ENCODE measurements around the gene RPH3AL.

- no peak for TF ChIP-seq ZFP30 (CRISPR knock-in tag; IDR thresholded peaks at IDR 0.05)
- no peak for TF ChIP-seq PATZ1 (CRISPR knock-in tag; IDR thresholded peaks at IDR 0.05; ENCODE audit: borderline replicate concordance)
- TF ChIP-seq RARB (CRISPR knock-in tag; IDR thresholded peaks at IDR 0.05), result no peak
- no peak for TF ChIP-seq BACH2 (CRISPR knock-in tag; IDR thresholded peaks at IDR 0.05; ENCODE audit: borderline replicate concordance)
- TF ChIP-seq CREB5 (CRISPR knock-in tag; IDR thresholded peaks at IDR 0.05; ENCODE audit: low read depth), result no peak
- TF ChIP-seq ZFP3 (CRISPR knock-in tag; IDR thresholded peaks at IDR 0.05), result no peak
- no peak for TF ChIP-seq CSRNP3 (CRISPR knock-in tag; IDR thresholded peaks at IDR 0.05)
- no peak for TF ChIP-seq PPARA (CRISPR knock-in tag; IDR thresholded peaks at IDR 0.05; ENCODE audit: borderline replicate concordance)
- no peak for TF ChIP-seq OSR1 (CRISPR knock-in tag; IDR thresholded peaks at IDR 0.05)
- TF ChIP-seq TOX (CRISPR knock-in tag; IDR thresholded peaks at IDR 0.05; ENCODE audit: borderline replicate concordance), result no peak
- no peak for TF ChIP-seq ISL1 (CRISPR knock-in tag; IDR thresholded peaks at IDR 0.05)
- TF ChIP-seq CSDC2 (CRISPR knock-in tag; IDR thresholded peaks at IDR 0.05), result no peak
- TF ChIP-seq ZC3H10 (CRISPR knock-in tag; IDR thresholded peaks at IDR 0.05), result no peak
Measured at GRCh38 chr17:307741-308507, 44.7 kb downstream of the RPH3AL start.
